Inferior parietal cortex (tissue), 1 donor: Measurements from ENCODE around the gene EFR3B.
"Not testable (repeated sequence)": the region's sequence is repeated elsewhere in the genome, so short reads cannot be mapped to it uniquely, and the experiment has no call there.

Source experiments
- DNase-seq: peaks from one replicate; pipeline ENCODE4 v3.0.0-alpha.2; 2016; ENCODE audit errors: extremely low spot score

Gene EFR3B

DNA sequence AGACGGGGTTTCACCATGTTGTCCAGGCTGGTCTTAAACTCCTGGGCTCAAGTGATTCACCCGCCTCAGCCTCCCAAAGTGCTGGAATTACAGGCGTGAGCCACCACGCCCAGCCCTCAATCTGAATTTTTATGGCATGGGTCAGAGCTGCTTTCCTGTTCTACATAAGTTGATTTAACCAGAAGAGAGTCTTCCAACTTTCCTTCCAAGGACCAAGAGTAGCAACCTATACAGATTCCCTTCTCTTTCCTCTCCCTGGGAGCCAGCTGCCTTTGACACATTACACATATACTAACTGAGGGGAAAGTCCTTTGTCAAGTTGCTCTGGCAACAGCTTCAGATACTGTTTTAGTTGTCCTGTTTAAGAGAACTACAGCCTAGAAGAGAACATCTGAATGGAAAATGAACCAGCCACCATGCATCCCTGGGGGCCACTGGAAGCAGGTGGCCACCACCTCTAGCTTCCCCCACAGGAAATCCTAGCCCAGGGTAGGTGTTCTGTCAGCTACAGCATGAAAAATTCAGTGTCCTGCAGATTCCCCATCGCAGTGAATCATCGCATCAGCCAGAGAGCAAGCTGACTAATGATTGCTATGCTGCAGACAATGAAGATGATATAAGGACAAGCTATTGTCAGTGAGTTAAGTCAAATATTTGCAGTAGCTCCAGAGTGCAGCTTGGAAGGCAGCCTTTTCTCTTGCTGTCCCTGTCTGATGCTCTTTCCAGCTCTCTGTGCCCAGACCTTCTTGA lies 63.6 kb downstream of the EFR3B start:
- no peak for DNase-seq

DNA sequence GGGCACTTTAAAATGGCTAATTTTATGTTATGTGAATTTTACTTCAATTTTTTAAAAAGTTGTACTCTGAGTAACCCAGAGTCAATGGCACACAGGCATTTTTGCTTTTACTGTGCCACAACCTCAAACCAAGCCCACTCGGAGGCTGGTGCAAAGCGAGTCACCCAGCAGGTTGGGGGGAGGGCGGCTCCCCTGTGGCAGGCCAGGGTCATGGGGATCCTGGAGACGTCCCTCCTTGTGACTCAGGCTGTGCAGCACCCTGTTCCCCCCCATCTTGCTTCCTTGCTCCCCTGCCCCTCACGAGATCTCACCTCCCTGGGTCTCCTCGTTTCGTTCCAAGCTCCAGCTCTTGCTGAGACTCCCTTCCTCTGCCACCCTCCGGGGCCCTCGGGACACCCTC lies 67.9 kb downstream of the EFR3B start:
- DNase-seq = no peak

DNA sequence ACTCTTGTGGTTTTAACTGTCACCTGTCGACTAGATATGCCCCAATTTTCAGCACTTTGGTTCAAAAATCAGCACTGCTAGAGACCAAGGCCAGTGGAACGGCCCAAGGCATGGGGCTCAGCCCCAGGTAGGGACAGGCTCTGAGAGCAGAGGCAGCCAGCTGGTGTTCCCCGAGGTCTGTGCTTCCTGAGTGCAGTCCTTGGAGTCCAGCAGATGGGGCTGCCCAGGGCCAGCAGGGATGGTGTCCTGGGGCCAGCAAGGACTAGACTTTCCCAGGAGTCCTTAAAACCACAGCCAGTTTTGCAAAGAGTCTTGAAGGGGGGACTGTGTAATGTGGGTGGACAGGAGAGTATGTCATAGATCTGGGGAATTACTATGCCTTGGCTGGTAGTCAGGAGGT lies 70.2 kb downstream of the EFR3B start:
- DNase-seq = no peak

DNA sequence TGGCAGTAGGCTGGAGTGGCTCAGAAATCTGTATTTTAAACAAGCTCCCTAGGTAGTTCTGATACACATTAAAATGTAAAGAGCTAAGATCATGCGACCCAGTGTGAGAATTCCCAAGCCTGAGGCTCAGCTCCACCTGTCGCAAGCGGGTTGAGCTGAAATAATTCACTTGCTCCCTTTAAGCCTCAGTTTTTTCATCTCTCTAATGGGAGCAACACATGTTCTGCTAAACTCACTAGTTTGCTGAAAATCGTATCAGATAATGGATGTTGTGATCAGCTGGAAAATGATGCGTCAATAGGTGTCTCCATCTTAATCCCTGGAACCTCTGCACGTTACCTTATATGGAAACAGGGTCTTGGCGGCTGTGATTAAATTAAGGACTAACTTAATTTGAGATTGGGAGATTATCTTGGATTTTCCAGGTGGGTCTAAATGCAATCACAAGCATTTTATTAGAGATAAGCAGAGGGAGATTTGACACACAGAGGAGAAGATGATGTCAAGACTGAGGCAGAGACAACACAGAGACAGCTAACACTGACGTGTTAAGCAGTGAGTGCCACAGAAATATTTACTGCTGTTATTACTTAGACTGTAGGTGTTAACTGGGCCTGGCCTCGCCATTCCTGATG lies 73.5 kb downstream of the EFR3B start:
- DNase-seq = no peak

DNA sequence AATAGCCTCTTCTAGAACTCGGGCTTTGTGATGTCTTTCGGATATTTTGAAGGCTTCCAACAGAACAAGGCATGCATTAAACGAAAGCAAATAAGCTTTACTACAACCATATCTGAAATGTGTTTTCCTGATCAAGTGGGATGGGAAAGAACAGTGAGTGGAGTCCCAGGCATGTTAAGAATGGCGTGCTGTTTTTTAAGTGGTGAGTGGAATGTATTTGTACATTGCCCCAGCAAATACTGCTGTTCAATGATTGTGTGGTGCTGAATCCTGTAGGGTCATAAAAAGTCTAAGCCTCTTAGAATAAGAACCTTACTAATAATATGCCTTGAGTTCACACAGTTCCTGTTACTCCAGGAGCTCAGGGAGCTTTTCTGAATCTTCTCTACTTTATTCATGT lies 74.0 kb downstream of the EFR3B start:
- DNase-seq = no peak

DNA sequence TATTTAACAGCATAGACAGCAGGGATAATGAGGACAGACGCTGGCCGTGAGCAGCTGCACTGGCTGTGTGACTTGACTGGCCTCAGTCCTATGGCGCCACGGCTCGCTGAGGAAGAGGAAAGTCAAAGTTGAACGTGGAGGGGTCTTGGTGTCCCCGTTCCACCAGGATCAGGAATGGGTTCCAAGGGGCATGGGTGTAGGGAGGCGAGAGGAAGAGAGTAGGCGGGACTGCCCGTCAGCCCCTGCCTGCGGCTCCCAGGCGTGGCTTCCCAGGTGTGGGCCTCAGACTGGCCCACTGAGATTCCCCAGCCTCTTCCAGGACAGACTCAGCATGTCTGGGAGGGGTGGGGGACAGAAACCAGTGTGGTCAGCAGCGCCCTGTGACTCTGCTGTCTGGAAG lies 75.1 kb downstream of the EFR3B start:
- no peak for DNase-seq

DNA sequence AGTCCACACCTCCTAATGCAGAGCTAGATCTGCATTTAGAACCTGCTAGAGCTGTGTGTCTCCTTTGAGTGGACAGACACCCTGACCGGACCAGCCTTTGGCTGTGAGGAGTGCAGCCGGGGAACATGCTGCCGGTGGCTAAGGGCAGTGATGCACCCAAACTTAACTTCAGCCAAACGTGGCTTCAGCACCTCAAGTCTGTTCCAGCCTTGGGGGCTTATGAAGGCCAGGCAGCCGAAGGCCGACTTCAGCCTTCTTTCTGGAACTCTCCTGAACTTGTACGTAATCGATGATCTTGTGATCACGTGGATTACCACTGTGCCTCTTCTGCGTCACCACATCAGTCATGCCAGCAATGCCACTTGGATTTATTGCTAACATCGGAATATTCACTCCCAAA lies 77.4 kb downstream of the EFR3B start:
- DNase-seq = no peak

DNA sequence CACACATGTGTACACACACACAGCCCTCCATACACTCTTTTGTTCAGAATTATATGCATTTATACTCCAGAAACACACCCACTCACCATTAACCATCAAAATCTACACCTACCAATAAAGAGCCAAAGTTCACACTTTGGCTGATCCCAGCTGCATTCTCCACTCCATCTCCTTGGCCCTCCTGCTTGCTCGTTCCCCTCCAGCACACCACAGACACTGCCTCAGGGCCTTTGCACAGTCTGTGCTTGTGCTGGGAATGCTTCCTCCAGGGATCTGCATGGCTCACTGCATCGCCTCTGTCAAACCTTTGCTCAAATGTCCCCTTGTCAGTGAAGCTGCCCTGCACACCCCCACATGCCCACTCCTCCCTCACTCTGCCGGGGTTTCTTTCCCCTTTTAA lies 80.5 kb downstream of the EFR3B start:
- no peak for DNase-seq

DNA sequence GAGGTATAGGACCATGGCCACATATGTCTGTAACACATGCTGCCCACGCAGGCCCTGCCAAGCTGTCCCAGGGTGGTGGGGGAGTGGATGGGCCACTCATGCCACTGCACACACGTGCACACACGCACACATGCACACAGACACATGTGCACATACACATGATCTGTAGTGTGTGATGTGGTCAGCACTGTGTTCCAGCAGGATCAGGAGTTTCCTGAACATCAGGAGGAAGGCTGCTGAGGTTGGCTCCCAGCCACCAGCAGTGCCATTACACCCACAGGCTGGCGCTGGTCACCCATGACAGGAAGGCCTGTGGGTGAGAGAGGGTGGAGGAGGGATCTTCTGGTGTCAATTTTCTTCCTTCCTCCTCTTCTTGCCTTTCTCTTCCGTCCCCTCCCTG lies 81.8 kb downstream of the EFR3B start:
- DNase-seq = no peak

DNA sequence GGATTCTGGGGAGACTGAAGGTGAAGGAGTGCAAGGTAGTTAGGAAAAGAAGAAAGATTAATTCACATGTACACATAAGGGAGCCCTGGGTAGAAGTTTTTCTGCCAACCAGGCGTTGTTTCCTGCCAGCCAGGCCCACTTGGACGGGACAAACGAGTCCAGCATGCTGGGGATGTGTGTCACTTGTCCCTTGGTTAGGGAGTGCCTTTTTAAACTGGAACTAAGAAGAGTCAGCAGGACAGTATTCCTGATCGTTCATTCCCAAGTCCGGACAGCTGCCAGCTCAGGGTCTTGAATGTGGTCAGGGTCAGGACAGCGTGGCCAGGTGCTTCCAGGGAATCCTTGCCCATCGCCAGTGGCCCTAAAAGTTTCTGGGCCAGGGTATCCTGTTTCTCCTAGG lies 83.3 kb downstream of the EFR3B start:
- DNase-seq = no peak

DNA sequence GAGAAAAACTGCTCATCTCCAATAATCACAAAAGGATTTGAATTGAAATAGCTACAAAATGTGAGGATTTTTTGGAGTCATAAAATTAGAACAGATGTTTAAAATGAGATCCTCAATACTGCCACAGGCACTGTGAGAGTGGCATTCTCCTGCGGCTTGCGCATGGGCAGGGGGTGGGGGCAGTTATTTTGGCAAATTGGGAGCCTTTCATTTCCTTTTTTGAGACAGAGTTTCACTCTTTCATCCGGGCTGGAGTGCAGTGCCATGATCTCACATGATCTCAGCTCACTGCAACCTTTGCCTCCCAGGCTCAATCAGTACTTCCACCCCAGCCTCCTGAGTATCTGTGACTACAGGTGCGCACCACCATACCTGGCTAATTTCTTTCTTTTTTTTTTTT lies 84.1 kb downstream of the EFR3B start:
- DNase-seq = no peak

DNA sequence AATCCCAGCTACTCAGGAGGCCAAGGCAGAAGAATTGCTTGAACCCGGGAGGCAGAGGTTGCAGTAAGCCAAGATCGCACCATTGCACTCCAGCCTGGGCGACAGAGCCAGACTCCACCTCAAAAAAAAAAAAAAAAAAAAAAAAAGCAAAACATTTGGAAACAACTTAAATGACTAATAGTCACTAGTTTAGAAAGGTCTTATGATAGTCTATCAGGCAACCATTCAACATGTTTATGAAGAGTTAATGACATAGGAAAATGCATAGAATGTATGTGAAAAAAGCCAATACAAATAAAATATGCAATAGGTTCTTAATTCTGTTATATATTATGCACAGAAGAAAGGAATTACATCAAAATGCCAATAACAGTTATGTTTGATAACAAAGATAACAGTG lies 85.2 kb downstream of the EFR3B start:
- not testable (repeated sequence) for DNase-seq

DNA sequence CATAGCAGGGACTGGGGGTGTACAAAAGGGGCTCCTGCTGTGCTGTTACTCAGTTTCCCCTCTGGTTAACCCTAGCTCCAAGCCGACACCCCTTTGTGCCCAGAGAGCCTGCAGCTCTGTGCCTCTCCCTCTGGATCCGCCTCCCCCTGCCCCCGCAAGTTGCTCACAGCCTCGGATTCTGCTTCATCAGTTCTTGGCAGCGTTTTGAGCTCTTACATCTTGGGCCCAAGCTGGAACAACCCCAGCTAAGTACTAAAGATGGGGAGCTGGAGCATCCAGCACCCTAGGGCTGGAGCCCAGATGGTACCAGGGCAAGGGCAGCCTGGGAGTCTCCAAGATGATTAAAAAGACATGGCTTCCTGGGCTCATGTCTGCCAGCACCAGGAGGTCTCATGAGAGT lies 85.8 kb downstream of the EFR3B start:
- no peak for DNase-seq

DNA sequence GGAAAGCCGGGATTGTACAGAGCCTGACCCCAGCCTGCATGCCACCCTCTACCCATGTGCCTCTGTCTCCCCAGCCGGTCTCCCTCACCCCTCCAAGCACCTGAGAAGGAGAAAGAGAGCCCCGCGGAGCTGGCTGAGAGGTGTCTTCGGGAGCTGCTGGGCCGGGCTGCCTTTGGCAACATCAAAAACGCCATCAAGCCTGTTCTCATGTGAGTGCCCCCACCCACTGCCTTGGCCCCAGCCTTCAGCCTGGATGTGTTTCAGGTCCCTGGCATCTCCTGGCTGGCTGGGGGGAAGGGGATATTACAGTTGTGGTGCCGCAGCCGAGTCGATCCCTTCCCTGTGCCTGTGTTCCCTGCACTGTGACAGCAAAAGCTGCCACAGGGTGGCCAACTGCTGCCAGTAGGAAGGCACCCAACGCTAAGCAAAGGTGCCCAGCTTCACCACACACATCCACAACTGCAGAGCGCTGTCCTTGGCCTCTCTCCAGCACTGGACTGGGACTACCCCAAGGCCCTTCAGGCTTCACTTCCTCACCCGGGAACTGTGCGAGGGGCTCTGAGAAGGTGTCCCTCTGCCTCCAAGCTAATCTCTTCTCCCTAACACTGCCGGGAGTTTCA lies 88.1 kb downstream of the EFR3B start:
- DNase-seq = no peak

DNA sequence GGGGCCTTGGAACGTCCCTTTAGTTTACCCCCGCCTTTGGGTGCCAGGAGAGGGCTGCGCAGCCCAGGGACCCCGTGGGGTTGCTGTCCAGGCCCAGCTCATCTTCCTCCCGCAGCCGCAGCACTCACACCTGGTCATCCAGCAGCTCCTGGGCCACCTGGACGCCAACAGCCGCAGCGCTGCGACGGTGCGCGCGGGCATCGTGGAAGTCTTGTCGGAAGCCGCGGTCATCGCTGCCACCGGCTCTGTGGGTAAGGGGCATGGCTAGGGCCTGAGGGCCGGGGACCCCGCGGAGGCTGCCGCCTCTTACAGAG lies 89.3 kb downstream of the EFR3B start:
- no peak for DNase-seq

DNA sequence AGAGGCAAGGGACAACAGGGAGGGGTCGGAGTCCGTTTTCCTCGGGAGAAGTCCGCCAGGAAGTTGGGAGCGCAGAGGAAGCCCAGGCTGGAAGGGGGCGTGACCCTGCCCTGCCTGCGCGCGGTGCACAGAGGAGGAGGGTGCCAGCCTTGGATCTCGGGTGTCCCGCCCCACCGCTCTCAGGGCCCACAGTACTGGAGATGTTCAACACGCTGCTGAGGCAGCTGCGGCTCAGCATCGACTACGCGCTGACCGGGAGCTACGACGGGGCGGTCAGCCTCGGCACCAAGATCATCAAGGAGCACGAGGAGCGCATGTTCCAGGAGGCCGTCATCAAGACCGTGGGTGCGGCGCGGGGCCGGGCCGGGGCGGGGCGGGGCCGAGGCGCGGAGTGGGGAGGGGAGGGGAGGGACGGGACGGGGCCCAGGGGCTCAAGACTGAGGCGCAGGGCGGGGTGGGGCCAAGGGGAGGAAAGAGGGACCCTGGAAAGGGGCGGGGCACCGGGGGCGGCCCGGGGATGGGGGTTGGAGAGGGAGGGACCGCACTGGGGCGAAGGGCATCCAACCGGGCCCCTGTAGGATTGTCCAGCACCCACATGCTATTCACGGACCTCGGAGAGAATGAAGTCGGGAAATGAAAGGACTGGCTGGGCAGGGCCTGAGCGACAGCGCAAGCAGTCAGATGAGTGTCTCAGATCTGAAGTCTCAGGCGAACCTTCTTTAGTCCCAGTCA lies 89.9 kb downstream of the EFR3B start:
- DNase-seq = no peak

DNA sequence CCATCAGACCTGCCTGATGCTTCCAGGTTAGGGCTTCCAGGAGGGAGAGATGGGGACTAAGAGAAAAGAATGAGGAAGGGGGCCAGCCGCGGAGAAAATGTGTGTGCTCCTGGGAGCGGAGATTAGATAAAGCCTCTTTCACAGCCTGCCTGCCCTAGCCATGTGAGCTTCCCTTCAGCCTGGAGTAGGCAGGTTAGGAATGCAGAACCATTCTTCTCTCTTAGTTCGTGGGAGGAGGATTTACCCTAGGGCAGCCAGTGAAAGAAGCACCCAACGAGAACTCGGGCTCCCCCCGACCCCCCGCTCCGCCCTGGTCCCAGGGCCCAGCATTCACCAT lies 90.4 kb downstream of the EFR3B start:
- no peak for DNase-seq

DNA sequence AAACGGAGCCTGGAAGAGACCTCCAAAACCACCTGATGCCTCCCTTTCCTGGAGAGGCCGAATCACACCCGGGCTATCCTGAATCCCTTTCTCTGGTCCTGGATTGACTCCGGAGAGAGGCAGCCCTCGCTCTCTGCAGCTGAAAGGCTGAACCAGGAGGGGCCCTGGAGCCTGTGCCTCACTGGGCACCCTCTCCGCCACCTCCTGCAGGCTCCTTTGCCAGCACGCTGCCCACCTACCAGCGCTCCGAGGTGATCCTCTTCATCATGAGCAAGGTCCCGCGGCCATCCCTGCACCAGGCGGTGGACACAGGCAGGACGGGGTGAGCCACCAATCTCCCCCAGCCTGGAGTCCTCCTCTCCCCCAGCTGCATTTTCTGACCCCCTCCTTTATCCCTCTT lies 90.8 kb downstream of the EFR3B start:
- DNase-seq = no peak

DNA sequence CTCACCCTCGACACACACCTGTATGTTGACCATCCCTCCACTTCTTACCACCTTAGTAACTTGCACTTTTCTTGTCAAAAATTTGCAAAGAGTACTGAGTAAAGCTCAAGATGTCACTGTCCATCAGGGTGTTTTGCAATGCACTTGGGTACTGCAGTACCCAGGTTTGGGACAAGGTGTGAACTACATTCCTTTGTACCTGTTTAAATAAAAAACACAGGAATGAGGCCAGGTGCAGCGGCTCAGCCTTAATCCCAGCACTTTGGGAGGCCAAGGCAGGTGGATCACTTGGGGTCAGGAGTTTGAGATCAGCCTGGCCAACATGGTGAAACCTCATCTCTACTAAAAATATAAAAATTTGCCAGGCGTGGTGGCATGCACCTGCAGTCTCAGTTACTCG lies 98.7 kb downstream of the EFR3B start:
- not testable (repeated sequence) for DNase-seq

DNA sequence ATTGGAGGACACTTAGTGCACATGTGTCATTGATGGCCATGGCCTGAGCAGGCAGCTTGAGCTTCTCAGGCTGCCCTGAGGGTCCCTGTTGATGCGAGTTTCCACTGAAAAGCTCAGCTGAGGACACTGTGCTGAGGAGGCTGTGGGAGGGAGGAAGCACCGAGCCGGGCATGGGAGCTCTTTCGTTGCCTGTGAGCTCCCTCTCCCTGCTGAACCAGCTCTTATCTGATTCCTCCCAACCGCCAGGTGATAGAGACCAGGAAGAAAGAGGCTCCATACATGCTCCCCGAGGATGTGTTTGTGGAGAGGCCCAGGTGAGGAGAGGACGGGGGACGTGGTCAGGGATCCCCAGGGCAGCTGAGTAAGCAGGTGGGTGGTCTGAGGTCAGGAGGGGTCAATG lies 99.2 kb downstream of the EFR3B start:
- no peak for DNase-seq

DNA sequence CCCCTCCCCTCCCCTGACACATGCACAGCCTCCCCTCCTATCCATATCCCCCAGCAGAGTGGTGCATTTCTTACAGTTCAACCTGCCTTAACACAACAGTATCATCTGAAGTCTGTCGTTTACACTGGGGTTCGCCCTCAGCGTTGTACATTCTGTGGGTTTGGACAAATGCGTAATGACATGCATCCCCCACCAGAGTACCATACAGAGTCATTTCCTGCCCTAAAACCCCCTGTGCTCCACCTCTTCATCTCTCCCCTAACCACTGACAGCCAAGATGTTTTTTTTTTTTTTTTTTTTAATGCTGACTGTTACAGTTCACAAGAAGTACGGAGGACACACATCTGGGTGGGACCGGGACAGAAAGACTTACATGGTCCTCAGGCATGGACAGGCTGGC lies 103.9 kb downstream of the EFR3B start:
- DNase-seq = no peak

DNA sequence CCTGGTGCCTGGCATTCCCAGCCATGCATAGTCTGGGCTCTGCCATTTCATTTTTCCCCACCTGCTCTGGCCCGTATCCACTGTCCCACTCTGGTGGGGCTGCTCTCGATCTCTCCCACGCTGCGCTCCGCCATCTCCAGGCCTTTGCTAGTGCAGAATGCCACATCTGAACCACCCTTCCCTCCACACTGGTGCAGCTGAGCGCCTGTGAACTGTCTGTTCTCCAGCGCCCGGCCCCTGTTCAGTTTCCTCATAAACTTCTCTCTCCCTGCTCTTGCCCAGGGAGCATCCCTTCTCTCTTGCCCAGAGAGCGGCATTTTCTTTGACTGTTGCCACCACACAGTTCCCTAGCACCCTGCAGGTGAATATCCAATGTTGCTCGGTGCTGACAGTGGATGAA lies 105.0 kb downstream of the EFR3B start:
- DNase-seq = no peak

DNA sequence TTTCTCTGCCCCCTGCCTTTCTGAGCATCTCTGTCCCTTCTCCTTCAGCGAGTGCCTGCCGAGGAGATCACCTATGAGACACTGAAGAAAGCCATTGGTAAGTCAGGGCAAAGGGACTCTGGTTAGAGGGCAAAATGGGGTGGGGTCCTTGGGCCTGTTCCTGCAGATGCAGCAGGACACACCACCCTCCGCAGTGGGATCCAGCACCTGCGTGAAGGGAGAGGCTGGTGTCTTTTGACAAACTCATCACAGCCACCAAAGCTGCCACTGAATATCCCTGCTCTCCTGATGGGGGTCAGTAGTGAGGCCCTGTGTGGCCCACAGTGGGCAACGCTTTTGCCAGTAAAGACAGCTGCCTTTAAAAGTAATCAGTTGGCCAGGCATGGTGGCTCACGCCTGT lies 107.8 kb downstream of the EFR3B start:
- no peak for DNase-seq
